ENCODE results near the gene SCN2A.

Gene SCN2A

DNA sequence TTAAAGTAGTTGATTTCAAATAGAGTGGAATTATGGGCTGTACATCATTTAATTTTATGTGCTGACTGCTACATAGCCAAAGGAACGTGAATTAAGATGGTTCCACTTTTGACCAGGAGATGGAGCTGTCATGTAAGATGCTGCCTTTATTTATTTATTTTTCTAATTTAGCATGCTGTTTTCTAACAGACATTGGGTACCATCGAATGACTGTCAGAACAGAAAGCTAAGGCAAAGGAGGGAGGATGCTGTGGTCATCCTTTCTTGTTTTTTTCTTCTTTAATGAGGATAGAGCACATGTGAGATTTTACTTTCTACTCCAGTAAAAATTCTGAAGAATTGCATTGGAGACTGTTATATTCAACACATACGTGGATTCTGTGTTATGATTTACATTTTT lies at the start of gene SCN2A:
TSS of gene SCN2A (plus strand) at position 185 of the 400 bp plus-strand sequence. CDS start 56,410 bp downstream, outside the sequence.
- DNase-seq = peak; percentile 22

GRCh38 chr2:165191096-165191728 lies 48.0 kb upstream of the SCN2A start:
- DNase-seq = no peak

DNA sequence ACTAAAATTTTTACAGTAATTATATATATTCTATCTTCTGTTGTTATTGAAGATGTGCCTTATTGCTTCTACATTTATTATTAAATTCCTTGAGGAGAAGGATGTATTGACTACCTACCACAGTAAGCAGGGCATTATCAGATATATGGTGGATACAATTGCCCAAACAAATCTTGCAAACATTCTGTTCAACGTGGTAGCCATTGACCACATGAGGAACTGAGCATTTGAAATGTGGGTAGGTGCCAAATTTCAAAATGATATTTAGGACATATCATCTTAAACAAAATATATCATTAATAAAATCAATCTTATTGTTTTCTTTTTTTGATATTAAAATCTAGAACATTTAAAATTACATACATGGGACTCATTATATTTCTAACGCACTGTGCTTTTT lies 46.5 kb upstream of the SCN2A start:
- DNase-seq = no peak

GRCh38 chr2:165193178-165193777 lies 45.9 kb upstream of the SCN2A start:
- no peak for DNase-seq

DNA sequence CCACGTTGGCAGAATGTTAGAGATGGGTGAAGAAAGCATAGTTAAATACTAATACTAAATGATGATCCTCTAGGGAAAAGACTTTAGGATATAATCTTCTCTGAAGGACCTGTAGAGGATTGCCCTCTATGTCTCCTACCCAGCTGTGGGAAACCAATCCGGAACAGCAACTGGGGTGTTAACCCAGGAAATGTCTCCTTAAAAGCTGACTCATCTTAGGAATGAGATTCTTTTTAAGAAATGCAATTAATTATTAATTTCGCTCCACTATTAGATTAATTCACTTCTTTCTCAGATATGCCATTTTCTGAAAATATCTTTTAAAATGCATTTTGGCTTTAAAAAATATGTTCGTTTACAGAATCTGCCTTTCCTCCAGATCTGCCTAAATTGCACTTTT lies 42.8 kb upstream of the SCN2A start:
- DNase-seq = no peak

- DNase-seq = no peak
Observed at GRCh38 chr2:165197346-165197745, 41.9 kb upstream of the SCN2A start.

GRCh38 chr2:165198181-165198580 lies 41.0 kb upstream of the SCN2A start:
- no peak for DNase-seq

GRCh38 chr2:165202239-165202638 lies 37.0 kb upstream of the SCN2A start:
- no peak for DNase-seq

GRCh38 chr2:165203689-165204559 lies 35.3 kb upstream of the SCN2A start, which contains the start of gene SCN3A:
Gene SCN3A, minus strand, starts transcription at chr2:165204050. Its CDS starts 27,656 bp downstream, at chr2:165176394.
- DNase-seq = peak; percentile 52

DNA sequence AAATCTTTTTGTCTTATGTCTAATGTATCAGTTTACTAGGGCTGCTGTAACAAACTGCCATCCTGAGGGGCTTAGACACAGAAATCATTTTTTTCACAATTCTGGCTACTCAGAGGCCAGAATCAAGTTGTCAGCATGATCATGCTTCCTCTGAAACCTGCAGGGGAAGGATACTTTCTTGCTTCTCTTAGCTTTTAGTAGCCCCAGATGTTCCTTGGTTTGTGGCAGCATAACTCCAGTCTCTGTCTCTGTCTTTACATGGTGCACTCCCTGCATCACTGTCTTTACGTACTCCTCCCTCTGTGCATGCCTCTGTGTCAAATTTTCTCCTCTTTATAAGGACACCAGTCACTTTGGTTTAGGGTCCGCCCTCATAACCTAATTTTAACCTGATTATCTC lies 33.3 kb upstream of the SCN2A start:
- DNase-seq = no peak

DNA sequence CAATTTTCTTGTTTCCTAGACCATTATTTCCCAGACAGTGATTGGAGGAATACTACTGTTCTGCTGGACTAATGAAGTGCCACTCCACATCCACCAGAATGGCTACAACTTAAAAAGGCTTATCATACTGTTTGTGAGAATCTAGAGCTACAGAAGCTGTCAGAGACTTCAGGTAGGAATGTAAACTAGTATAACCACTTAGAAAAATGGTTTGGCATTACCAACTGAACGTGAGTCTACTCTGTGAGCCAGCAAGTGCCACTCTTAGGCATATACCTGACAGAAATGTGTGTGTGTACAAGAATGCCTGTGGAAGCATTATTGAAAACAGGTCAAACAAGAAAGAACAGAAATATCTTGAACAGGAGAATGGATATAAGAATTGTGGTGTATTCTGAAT lies 31.1 kb upstream of the SCN2A start:
- DNase-seq = no peak

DNA sequence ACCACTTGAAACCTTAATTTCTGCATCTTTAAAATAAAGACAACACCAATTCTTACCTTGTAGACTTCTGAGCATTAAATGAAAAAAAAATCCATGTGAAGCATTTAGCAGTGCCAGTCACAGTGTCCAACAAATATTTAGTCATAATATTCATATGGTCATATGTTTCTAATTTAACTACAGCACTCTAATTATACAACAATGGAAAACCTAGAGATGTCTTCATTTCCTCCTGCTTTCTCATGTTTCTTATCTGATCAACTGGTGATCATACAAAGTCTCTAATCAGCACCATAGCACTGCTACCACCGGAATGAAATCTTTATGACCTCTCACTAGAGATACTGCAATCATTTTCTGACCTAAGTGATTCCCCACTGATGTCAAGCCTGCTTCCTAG lies 25.1 kb upstream of the SCN2A start:
- no peak for DNase-seq

DNA sequence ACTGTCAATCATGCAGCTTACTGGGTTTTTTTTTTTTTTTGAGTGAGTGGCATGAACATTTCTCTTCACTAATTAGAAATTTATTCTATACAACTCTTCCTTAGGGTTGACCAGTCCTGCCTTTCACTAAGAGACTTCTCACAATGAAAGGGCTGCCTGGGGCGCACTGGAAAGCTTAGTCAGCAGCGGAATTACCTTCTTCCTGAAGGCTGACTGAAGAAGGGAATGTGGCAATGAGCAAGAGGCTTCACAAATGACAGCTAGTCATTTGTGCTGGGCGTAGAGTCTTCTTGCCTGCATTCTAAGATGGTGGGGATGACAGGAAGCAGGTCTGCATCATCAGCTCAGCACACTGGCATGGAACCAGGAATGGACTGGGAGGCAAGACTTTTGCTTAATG lies 19.7 kb upstream of the SCN2A start:
- no peak for DNase-seq

DNA sequence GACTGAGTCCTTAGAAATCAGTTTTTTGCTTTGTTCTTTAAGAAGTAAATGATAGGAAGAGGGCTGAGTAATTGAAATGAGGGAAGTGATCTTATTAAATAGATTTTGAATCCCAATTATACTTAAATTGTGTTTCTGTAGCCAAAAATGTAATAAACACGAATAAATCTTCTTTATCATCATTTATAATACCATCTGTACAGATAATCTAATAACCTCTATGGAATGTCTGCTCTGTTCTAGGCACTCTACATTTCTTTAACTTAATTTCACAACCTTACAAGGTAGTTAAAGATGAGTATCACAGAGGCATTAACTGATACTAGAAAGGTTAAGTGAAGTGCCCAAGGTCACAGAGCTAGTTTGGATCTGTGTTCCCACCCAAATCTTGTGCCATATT lies 14.3 kb upstream of the SCN2A start:
- no peak for DNase-seq

GRCh38 chr2:165227571-165227970 lies 11.6 kb upstream of the SCN2A start:
- DNase-seq = no peak

GRCh38 chr2:165237056-165237455 lies 2.2 kb upstream of the SCN2A start:
- DNase-seq = no peak

- peak; percentile 34 for DNase-seq
Observed at GRCh38 chr2:165238295-165238694, 919 bp upstream of the SCN2A start.

DNA sequence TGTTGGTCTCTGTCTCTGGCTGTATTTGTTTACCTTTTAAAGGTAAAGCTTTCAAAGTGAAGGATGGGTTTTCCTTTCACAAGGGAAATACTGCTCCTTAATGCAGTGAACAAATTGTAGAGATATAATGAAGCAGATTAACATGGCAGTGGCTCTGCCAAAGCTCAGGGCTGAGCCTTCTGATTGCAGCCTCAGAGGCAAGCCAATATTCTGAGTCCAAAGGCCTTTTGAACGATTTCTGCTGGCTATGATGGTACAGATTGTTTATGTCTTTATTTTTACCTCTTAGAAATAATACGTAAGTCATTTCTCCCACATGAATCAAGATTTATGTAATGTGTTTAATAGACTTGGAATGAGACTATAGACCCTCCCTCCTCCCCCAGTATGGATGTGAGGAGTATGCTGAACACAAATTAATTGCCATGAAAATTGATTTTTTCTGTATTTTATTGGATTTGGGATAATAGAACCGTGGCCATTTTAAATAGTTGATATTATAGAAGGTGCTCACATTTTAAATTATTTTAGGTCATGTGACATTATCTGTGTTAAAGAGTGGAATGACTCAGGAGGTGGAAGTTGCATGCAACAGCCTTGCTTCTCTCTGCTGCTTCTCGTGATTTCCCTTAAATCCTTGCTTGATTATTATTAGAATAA lies 772 bp downstream of the SCN2A start:
- no peak for DNase-seq

GRCh38 chr2:165240916-165241315 lies 1.7 kb downstream of the SCN2A start:
- no peak for DNase-seq

GRCh38 chr2:165245081-165245793 lies 6.0 kb downstream of the SCN2A start:
- DNase-seq = no peak

DNA sequence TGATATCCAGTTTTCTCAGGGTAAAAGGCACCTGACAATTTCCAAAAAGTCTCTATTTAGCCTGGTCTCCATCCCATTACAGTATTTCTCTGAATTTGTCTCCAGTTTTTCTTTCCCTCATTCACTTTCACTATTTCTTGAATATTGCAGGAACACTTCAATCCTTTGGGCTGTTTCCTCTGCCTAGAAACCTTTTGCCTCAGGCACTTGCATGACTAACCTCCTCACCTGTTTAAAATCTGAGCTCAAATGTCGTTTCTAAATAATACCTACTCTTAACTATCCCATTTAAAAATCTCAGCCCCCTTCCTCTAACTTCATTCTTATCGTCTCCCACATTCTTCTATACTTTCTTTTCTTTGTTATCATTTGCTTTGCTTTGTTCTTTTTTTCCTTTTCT lies 9.0 kb downstream of the SCN2A start:
- no peak for DNase-seq

- no peak for DNase-seq
Observed at GRCh38 chr2:165251366-165251765, 12.2 kb downstream of the SCN2A start.

DNA sequence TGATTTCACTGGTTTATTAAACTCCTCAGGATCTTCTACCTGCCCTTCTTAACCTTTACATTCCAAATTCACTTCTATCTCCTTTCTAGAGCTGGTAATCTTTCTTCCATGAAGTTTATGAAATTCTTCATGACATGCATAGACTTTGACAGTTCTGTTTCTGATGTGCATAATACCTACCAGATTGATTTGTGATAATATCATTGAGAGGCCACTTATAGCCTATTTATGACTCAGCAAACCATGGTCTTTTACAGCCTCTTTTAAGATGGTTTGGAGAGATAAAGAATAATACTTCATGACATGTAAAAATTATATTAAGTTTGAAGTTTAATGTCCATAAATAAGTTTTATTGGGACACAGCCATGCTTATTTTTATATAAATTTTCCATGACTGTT lies 14.0 kb downstream of the SCN2A start:
- DNase-seq = no peak

Measured in fibroblast of skin of right biceps (primary cell).